Fibroblast of lung (primary cell): Measurements from ENCODE around the gene KCTD16. TPM values are rescaled to one million over a fixed set of nuclear protein-coding genes. Genes with fewer than 3 reads are reported as not detected.

Experiments used
- DNase-seq, 2 donors: peaks; one replicate each; pipeline versions ENCODE4 v3.0.0 to v3.0.0-alpha.2; 2010; ENCODE audit warnings: low read depth in 2 of 2
- H2AFZ ChIP-seq: 2 replicates; pipeline ENCODE4 v1.5.1; 2012; ENCODE audit warnings: low read length, control low read depth, inconsistent platforms
- H3K27ac ChIP-seq: 2 replicates; pipeline ENCODE4 v1.5.1; 2011; ENCODE audit warnings: low read length, control low read depth; ENCODE audit not compliant: insufficient read depth
- H3K27me3 ChIP-seq: 2 replicates; pipeline ENCODE4 v1.5.1; 2011; ENCODE audit warnings: mild to moderate bottlenecking, low read length; ENCODE audit not compliant: control insufficient read depth, insufficient read depth
- H3K36me3 ChIP-seq: 2 replicates; pipeline ENCODE4 v1.5.1; 2011; ENCODE audit warnings: low read length; ENCODE audit not compliant: control insufficient read depth, insufficient read depth
- H3K4me1 ChIP-seq: 2 replicates; pipeline ENCODE4 v1.5.1; 2011; ENCODE audit warnings: low read length; ENCODE audit not compliant: control insufficient read depth, insufficient read depth; ENCODE audit errors: extremely low read depth
- H3K4me2 ChIP-seq: 2 replicates; pipeline ENCODE4 v1.5.1; 2011; ENCODE audit warnings: low read length, control low read depth; ENCODE audit not compliant: insufficient read depth; ENCODE audit errors: extremely low read depth
- H3K4me3 ChIP-seq, 4 experiments: fragments of 200-600 bp in 1 of 4; sonication (generic) in 1 of 4; replicated peaks in 1 of 4; 2 replicates each; pipeline ENCODE4 v1.5.1; 2011 to 2016; ENCODE audit warnings: low read length in 4 of 4, low read depth in 3 of 4, mild to moderate bottlenecking in 3 of 4, control low read depth in 2 of 4, inconsistent platforms in 1 of 4, mixed read lengths in 1 of 4; ENCODE audit not compliant: insufficient read depth in 1 of 4; ENCODE audit errors: control extremely low read depth in 1 of 4
- H3K79me2 ChIP-seq: 2 replicates; pipeline ENCODE4 v1.5.1; 2012; ENCODE audit warnings: mild to moderate bottlenecking, low read length, inconsistent platforms; ENCODE audit not compliant: control insufficient read depth, insufficient read depth
- H3K9ac ChIP-seq: 2 replicates; pipeline ENCODE4 v1.5.1; 2011; ENCODE audit warnings: mild to moderate bottlenecking, low read length, control low read depth; ENCODE audit not compliant: insufficient read depth
- H3K9me3 ChIP-seq: 2 replicates; pipeline ENCODE4 v1.5.1; 2012; ENCODE audit warnings: low read depth, low read length; ENCODE audit not compliant: control insufficient read depth, insufficient read depth
- H4K20me1 ChIP-seq: 2 replicates; pipeline ENCODE4 v1.5.1; 2011; ENCODE audit warnings: low read length; ENCODE audit not compliant: control insufficient read depth, insufficient read depth; ENCODE audit errors: extremely low read depth
- CTCF ChIP-seq, 2 donors: IDR thresholded peaks in 1 of 2; conservative IDR thresholded peaks in 1 of 2; 1 replicate in 1 of 2; 2 replicates in 1 of 2; pipeline ENCODE4 v1.5.1; 2011 to 2012; ENCODE audit warnings: low read length in 2 of 2, control low read depth in 1 of 2, inconsistent platforms in 1 of 2, low read depth in 1 of 2, mild to moderate bottlenecking in 1 of 2
- EZH2 ChIP-seq: IDR thresholded peaks from 2 replicates; pipeline ENCODE4 v1.5.1; 2012; ENCODE audit warnings: low read length, control low read depth, mild to moderate bottlenecking; ENCODE audit errors: missing control alignments
- polyA plus RNA-seq, 2 donors: library from polyadenylated mRNA; depleted of rRNA in 1 of 2; stranded (reverse) in 1 of 2; unstranded in 1 of 2; fragments of >200 nt; gene quantifications; 2 replicates each; pipeline ENCODE4 v1.2.1, GENCODE V29; 2011 to 2012; ENCODE audit warnings: missing spikeins in 1 of 2
- total RNA-seq: library from RNA; depleted of rRNA; stranded (reverse); fragments of >200 nt; gene quantifications from 2 replicates; pipeline ENCODE4 v1.2.1, GENCODE V29; 2014

Gene KCTD16
- total and polyA plus RNA-seq, 2 donors (not counting 1 experiment from before 2014, with no cell fraction given) = 0.32 to 1.2 TPM

- TF ChIP-seq CTCF (conservative IDR thresholded peaks at IDR 0.05 in 1 of 2, IDR thresholded peaks at IDR 0.05 in 1 of 2; ENCODE audit: low read depth in 1 of 2, low read length in 2 of 2) (no peak), EZH2 (no peak)
- no peak overlapping the region for H3K4me2 ChIP-seq
- no peak overlapping the region for H3K9ac ChIP-seq
- H3K4me3 ChIP-seq = no peak overlapping the region
- DNase-seq = no peak
- no peaks in the 10 kb centered on the region for H3K9me3 ChIP-seq
- H3K27ac ChIP-seq = no peak overlapping the region
- no peaks in the 10 kb centered on the region for H4K20me1 ChIP-seq
- H2AFZ ChIP-seq = no peak overlapping the region
- H3K27me3 ChIP-seq = no peaks in the 10 kb centered on the region
- no peaks in the 10 kb centered on the region for H3K36me3 ChIP-seq
- no peaks in the 10 kb centered on the region for H3K79me2 ChIP-seq
- no peaks in the 10 kb centered on the region for H3K4me1 ChIP-seq
Observed at GRCh38 chr5:144457160-144457559, 286.5 kb downstream of the KCTD16 start.

- Histone ChIP-seq H3K4me1 (no peaks in the 10 kb centered on the region), H3K4me3 (no peak overlapping the region), H3K9me3 (no peaks in the 10 kb centered on the region), H3K4me2 (no peak overlapping the region), H3K27me3 (no peaks in the 10 kb centered on the region), H3K9ac (no peak overlapping the region), H3K36me3 (no peaks in the 10 kb centered on the region), H3K27ac (no peak overlapping the region), H3K79me2 (no peaks in the 10 kb centered on the region), H4K20me1 (no peaks in the 10 kb centered on the region), H2AFZ (no peak overlapping the region)
- TF ChIP-seq EZH2 (no peak), CTCF (conservative IDR thresholded peaks at IDR 0.05 in 1 of 2, IDR thresholded peaks at IDR 0.05 in 1 of 2; ENCODE audit: low read depth in 1 of 2, low read length in 2 of 2) (no peak)
- no peak for DNase-seq
Observed at GRCh38 chr5:144458216-144458615, 287.5 kb downstream of the KCTD16 start.

GRCh38 chr5:144460600-144460999, 289.9 kb downstream of the KCTD16 start:
- Histone ChIP-seq H3K9me3 (no peaks in the 10 kb centered on the region), H4K20me1 (no peaks in the 10 kb centered on the region), H3K27me3 (no peaks in the 10 kb centered on the region), H3K79me2 (no peaks in the 10 kb centered on the region), H3K4me3 (no peak overlapping the region), H2AFZ (no peak overlapping the region), H3K36me3 (no peaks in the 10 kb centered on the region), H3K9ac (no peak overlapping the region), H3K4me2 (no peak overlapping the region), H3K27ac (no peak overlapping the region), H3K4me1 (no peaks in the 10 kb centered on the region)
- TF ChIP-seq CTCF (conservative IDR thresholded peaks at IDR 0.05 in 1 of 2, IDR thresholded peaks at IDR 0.05 in 1 of 2; ENCODE audit: low read depth in 1 of 2, low read length in 2 of 2) (no peak), EZH2 (no peak)
- peak in 1 of 2 donors; percentile 2 for DNase-seq
